OCI-M2 (cell line): Measurements from ENCODE around the gene SF3B6.

Source experiments
- DNase-seq: peaks from one replicate; lab custom pipeline; 2025; ENCODE audit not compliant: unreplicated experiment; lab: John Stamatoyannopoulos, UW

Gene SF3B6

GRCh38 chr2:24022324-24022974, 53.7 kb downstream of the SF3B6 start:
- DNase-seq: no peak

GRCh38 chr2:24021122-24021998, 54.8 kb downstream of the SF3B6 start:
- no peak for DNase-seq

- no peak for DNase-seq
These were observed 55.9 kb downstream of the SF3B6 start for GRCh38 chr2:24020244-24020643.

- no peak for DNase-seq
These were observed 56.4 kb downstream of the SF3B6 start for GRCh38 chr2:24019729-24020128.

- DNase-seq: no peak
These were observed 57.9 kb downstream of the SF3B6 start for GRCh38 chr2:24018241-24018640.

- DNase-seq: no peak
These were observed 58.4 kb downstream of the SF3B6 start for GRCh38 chr2:24017711-24018110.
